Smooth muscle cell (in vitro differentiated cells): ENCODE measurements around the gene EVC2. TPM values are rescaled to one million over a fixed set of nuclear protein-coding genes. Genes with fewer than 3 reads are reported as not detected.

Source experiments
- DNase-seq: peaks from one replicate; lab custom pipeline; 2025; ENCODE audit not compliant: unreplicated experiment; lab: John Stamatoyannopoulos, UW
- H2AFZ ChIP-seq: fragments of 200-600 bp; sonication (generic); 2 replicates; pipeline ENCODE4 v1.6.0; 2016; ENCODE audit warnings: antibody characterized with exemption, low read depth, mild to moderate bottlenecking
- H3F3A ChIP-seq: fragments of 200-600 bp; sonication (generic); 2 replicates; pipeline ENCODE4 v1.6.0; 2017; ENCODE audit warnings: antibody characterized with exemption, low read depth
- H3K27ac ChIP-seq: fragments of 200-600 bp; sonication (generic); 2 replicates; pipeline ENCODE4 v1.5.1; 2016; ENCODE audit warnings: low read depth, mild to moderate bottlenecking
- H3K27me3 ChIP-seq: fragments of 200-600 bp; sonication (generic); 2 replicates; pipeline ENCODE4 v1.6.1; 2016; ENCODE audit warnings: low read depth, mild to moderate bottlenecking
- H3K36me3 ChIP-seq: fragments of 200-600 bp; sonication (generic); 2 replicates; pipeline ENCODE4 v1.5.1; 2016; ENCODE audit warnings: low read depth
- H3K4me1 ChIP-seq: fragments of 200-600 bp; sonication (generic); 2 replicates; pipeline ENCODE4 v1.5.1; 2016; ENCODE audit warnings: low read depth
- H3K4me2 ChIP-seq: fragments of 200-600 bp; sonication (generic); 2 replicates; pipeline ENCODE4 v1.6.0; 2016; ENCODE audit warnings: mild to moderate bottlenecking
- H3K4me3 ChIP-seq: fragments of 200-600 bp; sonication (generic); 2 replicates; pipeline ENCODE4 v1.5.1; 2016; ENCODE audit warnings: mild to moderate bottlenecking
- H3K79me2 ChIP-seq: fragments of 200-600 bp; sonication (generic); 2 replicates; pipeline ENCODE4 v1.6.0; 2016; ENCODE audit warnings: low read depth, mild to moderate bottlenecking
- H3K9ac ChIP-seq: fragments of 200-600 bp; sonication (generic); 2 replicates; pipeline ENCODE4 v1.6.0; 2016; ENCODE audit warnings: low read depth
- H3K9me3 ChIP-seq: fragments of 200-600 bp; sonication (generic); replicated peaks from 2 replicates; pipeline ENCODE4 v1.5.1; 2016; ENCODE audit warnings: low read depth
- H4K20me1 ChIP-seq: fragments of 200-600 bp; sonication (generic); 2 replicates; pipeline ENCODE4 v1.6.0; 2016; ENCODE audit warnings: low read depth
- WGBS: methylation state at CpG from one replicate; pipeline ENCODE4 v1.1.7; 2016; ENCODE audit warnings: low lambda C conversion rate; 5-methylcytosine and 5-hydroxymethylcytosine counted together
- polyA plus RNA-seq: library from polyadenylated mRNA; unstranded; fragments of >200 nt; fragmentation: Nextera tagmentation; extraction: Ambion mirVana; gene quantifications from 2 replicates; pipeline ENCODE4 v1.2.1, GENCODE V29; 2016
- total RNA-seq: library from RNA; depleted of rRNA; stranded (reverse); fragments of >200 nt; gene quantifications from 2 replicates; pipeline ENCODE4 v1.2.3, GENCODE V29; 2014
- TF ChIP-seq, protein P1 (sequence below): fragments of 200-600 bp; sonication (generic); IDR thresholded peaks from 2 replicates; pipeline ENCODE4 v1.5.1; 2017; ENCODE audit warnings: borderline replicate concordance, mild to moderate bottlenecking, antibody characterized with exemption; ENCODE audit not compliant: insufficient read depth, poor library complexity, severe bottlenecking

Gene EVC2
- total and polyA plus RNA-seq, 2 experiments from 2014 or later, result 6.9 to 7.9 TPM

DNA sequence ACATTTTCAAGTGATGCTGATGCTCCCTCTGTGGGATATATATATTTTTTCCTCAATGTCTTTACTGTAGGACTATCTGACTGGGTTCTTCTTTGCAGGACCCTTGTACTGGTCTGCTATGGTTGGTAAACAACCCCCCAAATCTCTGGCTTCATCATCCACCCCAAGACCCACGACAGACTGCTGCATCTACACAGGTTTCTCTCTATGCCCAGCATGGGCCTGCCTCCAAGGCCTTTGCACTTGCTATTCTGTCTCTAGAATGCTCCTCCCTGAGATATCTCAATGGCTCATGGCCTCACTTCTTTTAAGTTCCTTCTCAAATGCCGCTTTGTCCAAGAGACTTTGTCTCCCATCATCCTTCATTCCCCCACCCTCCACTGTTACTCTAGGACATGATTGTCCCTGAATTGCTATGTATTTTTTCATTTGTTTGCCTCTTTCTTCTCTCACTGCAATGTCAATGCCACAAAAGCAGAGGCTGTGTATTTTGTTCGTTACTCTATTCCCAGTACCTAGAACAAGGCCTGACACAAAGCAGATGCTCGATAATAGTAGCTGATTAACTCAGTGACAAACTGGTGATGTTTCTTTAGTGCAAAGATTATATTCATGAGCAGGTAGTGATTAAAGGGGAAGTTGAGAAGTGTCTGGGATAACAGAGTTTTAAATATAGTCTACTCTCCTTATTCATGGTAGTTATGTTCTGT is 9.2 kb upstream of the EVC2 start:
- Histone ChIP-seq H3K4me1 (no peaks in the 10 kb centered on the region), H2AFZ (no peak overlapping the region), H3F3A (no peaks in the 10 kb centered on the region), H3K4me2 (no peak overlapping the region), H3K27me3 (no peaks in the 10 kb centered on the region), H3K79me2 (peaks cover 70% of the 10 kb centered on the region), H3K9me3 (peaks cover 6% of the 10 kb centered on the region), H3K27ac (no peak overlapping the region), H3K4me3 (no peak overlapping the region), H3K36me3 (peaks cover 9% of the 10 kb centered on the region), H4K20me1 (peaks cover 89% of the 10 kb centered on the region), H3K9ac (no peak overlapping the region)
- WGBS, result 93% methylated on average over 4 of the region's 4 CpGs
- TF ChIP-seq, protein P1, sequence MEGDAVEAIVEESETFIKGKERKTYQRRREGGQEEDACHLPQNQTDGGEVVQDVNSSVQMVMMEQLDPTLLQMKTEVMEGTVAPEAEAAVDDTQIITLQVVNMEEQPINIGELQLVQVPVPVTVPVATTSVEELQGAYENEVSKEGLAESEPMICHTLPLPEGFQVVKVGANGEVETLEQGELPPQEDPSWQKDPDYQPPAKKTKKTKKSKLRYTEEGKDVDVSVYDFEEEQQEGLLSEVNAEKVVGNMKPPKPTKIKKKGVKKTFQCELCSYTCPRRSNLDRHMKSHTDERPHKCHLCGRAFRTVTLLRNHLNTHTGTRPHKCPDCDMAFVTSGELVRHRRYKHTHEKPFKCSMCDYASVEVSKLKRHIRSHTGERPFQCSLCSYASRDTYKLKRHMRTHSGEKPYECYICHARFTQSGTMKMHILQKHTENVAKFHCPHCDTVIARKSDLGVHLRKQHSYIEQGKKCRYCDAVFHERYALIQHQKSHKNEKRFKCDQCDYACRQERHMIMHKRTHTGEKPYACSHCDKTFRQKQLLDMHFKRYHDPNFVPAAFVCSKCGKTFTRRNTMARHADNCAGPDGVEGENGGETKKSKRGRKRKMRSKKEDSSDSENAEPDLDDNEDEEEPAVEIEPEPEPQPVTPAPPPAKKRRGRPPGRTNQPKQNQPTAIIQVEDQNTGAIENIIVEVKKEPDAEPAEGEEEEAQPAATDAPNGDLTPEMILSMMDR, result no peak
- no peak for DNase-seq

DNA sequence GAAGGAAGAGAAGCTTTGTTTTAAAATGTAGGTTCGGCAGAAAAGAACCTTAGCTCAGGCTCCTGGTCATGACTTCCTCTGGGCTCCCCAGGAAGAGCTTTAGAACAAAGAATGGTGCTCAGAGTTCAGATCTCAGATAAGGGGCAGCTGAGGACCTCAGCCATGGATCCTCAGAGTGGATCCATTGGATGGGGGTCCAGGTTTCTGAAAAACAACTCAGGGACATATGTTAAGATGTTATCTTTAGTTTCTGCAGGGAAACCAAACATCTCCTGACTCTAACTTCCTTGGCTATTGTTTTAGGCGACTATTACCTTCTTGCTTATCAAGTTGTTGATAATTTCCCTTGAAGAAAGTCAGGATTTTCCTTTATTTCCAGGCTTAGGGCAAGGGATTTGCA is 8.0 kb upstream of the EVC2 start:
- DNase-seq, result no peak
- 87% methylated on average over 2 of the region's 2 CpGs for WGBS

DNA sequence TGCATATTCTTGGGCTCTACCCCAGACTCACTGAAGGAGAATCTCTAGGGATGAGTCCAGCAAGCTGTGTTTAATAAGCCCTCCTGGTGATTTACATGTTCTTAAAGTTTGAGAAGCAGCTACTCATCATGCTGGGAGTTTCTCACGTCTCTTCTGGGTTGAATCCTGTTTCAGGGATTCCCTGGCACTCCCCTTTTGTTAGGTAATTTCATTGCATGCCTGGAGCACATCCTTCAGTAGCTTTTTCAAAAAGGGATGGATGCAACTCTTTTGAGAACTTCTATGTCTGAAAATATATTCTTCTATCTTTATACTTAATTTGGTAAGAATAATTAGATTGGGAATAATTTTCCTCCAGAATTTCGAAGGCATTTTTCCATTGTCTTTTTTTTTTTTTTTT is 7.0 kb upstream of the EVC2 start:
- WGBS, result 65% methylated on average over 2 of the region's 2 CpGs
- no peak overlapping the region for H3K9ac ChIP-seq
- H3K27me3 ChIP-seq, result no peaks in the 10 kb centered on the region
- DNase-seq, result no peak
- peaks cover 6% of the 10 kb centered on the region for H3K9me3 ChIP-seq
- H3K27ac ChIP-seq, result no peak overlapping the region
- H3K4me1 ChIP-seq, result peaks cover 5% of the 10 kb centered on the region
- H2AFZ ChIP-seq, result no peak overlapping the region
- H3F3A ChIP-seq, result peaks cover 11% of the 10 kb centered on the region
- TF ChIP-seq, protein P1, result no peak
- peaks cover 9% of the 10 kb centered on the region for H3K36me3 ChIP-seq
- H3K4me2 ChIP-seq, result no peak overlapping the region
- peaks cover 77% of the 10 kb centered on the region for H3K79me2 ChIP-seq
- peaks cover 67% of the 10 kb centered on the region for H4K20me1 ChIP-seq
- H3K4me3 ChIP-seq, result no peak overlapping the region

More for the DNA sequence above, 8.0 kb upstream of the EVC2 start:
- Histone ChIP-seq H3K9me3 (peaks cover 6% of the 10 kb centered on the region), H3K27me3 (no peaks in the 10 kb centered on the region), H3K4me3 (no peak overlapping the region), H2AFZ (no peak overlapping the region), H3K9ac (no peak overlapping the region), H3K36me3 (peaks cover 9% of the 10 kb centered on the region), H3K27ac (no peak overlapping the region), H4K20me1 (peaks cover 78% of the 10 kb centered on the region), H3K79me2 (peaks cover 80% of the 10 kb centered on the region), H3K4me2 (no peak overlapping the region), H3K4me1 (no peaks in the 10 kb centered on the region), H3F3A (peaks cover 4% of the 10 kb centered on the region)
- TF ChIP-seq, protein P1, result no peak

DNA sequence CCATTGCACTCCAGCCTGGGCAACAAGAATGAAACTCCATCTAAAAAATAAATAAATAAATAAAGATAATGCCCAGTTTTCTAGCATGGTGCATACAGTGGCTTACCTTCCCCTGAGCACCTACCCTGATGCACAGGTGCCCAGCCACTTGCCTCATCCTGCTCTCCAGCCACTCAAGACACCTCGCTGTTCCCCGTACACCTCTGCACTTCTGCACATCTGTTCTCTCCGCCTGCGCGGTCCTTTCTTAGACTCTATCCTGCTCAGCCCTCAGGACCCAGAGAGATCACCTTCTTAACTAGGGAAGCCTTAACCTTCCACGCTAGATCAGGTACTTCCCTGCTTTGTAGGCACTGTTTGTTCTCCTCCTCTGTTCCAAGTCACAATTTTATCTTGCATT is 5.5 kb upstream of the EVC2 start:
- WGBS, result 91% methylated on average over 6 of the region's 6 CpGs
- peaks cover 18% of the 10 kb centered on the region for H3F3A ChIP-seq
- no peak overlapping the region for H3K4me3 ChIP-seq
- peaks cover 52% of the 10 kb centered on the region for H4K20me1 ChIP-seq
- peaks cover 72% of the 10 kb centered on the region for H3K79me2 ChIP-seq
- H3K27ac ChIP-seq, result no peak overlapping the region
- H3K4me2 ChIP-seq, result no peak overlapping the region
- peaks cover 5% of the 10 kb centered on the region for H3K36me3 ChIP-seq
- DNase-seq, result no peak
- peaks cover 8% of the 10 kb centered on the region for H3K4me1 ChIP-seq
- H3K9me3 ChIP-seq, result peaks cover 6% of the 10 kb centered on the region
- TF ChIP-seq, protein P1, result no peak
- H3K9ac ChIP-seq, result no peak overlapping the region
- H2AFZ ChIP-seq, result no peak overlapping the region
- no peaks in the 10 kb centered on the region for H3K27me3 ChIP-seq
